ENCODE results near the gene SKIC8.

SKIC8 gene

GRCh38 chr15:78291698-78292097 lies 7.7 kb downstream of the SKIC8 start:
- no peak for DNase-seq (ENCODE audit: low spot score)

DNA sequence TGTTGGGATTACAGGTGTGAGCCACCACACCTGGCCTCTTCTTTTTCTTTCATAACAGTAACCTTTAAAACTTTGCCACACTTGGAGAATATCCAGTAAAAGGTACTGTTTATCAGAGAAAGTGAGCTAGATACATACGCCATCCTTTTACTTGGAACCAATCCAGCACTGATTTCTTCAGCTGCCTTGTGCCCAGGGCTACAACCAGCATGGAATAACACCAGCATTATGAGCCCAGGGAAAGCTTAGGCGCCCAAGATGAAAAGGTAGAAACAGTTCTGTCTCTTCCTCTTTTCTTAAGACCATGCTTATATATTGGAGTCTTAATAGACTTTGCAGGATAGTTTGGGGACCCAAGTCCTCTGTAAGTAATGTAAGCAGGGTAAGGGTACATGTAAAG lies 8.4 kb downstream of the SKIC8 start:
- DNase-seq (ENCODE audit: low spot score): no peak

- DNase-seq (ENCODE audit: low spot score): no peak
Measured at GRCh38 chr15:78290222-78290621, 9.2 kb downstream of the SKIC8 start.

- no peak for DNase-seq (ENCODE audit: low spot score)
Measured at GRCh38 chr15:78284758-78285157, 14.7 kb downstream of the SKIC8 start.

GRCh38 chr15:78282324-78282723 lies 17.1 kb downstream of the SKIC8 start:
- no peak for DNase-seq (ENCODE audit: low spot score)

GRCh38 chr15:78280319-78281072 lies 18.9 kb downstream of the SKIC8 start:
- no peak for DNase-seq (ENCODE audit: low spot score)

DNA sequence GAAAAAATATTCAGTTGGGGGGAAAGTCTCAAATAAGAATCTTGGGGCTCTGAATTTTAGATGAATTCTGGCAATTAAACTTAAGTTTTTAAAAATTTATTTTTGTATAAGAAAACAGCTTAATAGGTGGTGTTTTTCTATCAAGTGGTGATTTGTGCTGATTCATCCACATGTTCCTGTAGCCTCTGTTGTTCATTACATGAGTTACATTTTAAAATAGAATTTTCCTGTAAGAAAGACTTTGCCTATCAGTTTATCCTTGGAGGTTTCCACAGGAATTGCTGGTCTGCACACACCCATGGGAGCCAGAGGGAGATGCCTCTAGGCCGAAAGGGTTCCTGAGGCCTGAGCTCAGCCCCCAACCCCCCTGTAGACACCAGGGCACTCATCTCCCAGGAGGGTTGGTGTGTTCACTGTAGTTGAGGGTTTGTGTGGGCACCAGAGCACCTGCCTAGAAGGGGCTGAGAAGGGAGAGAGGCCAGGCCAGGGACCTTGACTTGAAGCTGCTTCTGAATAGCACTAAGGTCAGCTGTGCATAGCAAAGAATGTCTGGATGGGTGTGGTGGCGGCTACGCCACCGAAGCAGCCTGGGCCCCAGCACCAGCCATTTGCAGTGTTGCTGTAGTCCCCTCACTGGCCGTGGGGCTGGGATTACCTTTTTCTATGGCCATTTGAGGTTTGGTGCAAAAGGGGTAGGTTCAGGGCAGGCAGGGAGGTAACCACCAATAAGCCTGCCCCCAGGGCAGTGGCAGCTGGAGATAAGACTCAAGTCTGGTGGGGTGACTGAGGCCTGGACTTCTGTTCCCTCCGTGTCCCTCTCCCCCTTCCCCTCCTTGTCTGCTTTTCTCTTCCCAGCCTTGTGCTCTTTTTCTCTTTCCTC lies 23.1 kb downstream of the SKIC8 start:
- no peak for DNase-seq (ENCODE audit: low spot score)

DNA sequence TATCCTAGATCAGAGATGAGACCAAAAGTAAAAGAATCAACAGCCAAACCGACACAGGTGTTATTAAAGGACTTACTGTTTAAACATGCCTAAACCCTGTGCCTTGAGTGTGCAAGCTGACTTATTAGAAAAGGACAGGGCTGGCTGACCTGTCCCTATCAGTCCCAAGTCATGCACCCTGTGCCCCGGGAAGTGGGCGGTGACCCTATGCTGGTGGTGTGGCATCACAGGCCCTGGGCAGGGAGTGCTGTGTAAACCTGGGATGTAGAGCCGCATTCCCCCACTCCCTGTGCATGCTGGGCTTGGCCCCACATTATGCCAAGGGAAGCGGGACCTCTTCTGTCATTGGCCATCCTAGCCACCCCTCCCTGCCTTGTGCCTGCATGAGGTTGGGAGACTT lies 24.4 kb downstream of the SKIC8 start:
- DNase-seq (ENCODE audit: low spot score): no peak

DNA sequence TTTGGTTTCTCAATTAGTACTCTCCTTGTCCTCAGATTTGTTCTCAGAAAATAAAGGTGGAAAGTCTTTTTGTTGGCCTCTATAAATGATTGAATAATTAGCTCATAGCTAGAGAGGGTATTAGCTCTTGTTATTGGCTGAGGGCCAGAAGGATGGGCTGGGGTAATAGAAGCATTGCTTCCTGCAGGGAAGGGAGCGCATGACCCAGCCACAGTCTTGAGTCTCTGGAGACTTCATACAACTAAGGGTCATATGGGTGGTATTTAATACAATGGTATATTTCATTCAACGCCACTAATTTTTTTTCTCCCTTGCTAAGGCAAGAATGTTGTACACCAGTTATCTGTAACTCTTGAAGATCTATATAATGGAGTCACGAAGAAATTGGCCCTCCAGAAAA lies 26.6 kb downstream of the SKIC8 start:
- no peak for DNase-seq (ENCODE audit: low spot score)

- DNase-seq (ENCODE audit: low spot score): no peak
Measured at GRCh38 chr15:78272316-78272715, 27.1 kb downstream of the SKIC8 start.

DNA sequence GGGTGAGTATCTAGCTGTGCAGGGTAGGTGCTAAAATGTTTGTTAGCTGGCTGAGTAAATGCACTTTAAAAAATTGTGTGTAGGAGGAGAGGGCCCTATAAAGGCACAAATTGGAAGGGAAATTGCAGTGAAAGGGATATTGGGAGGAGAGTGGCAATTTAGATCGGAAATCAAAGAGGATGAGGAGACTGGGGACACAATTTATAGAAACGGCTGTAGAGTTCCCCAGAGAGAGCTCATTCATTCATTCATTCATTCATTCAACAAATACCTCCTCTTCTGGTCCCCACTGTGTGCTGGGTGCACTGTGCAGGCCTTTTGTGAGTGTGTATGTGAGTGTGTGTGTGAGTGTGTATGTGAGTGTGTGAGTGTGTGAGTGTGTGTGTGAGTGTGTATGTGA lies 32.6 kb downstream of the SKIC8 start:
- no peak for DNase-seq (ENCODE audit: low spot score)

GRCh38 chr15:78266229-78266628 lies 33.2 kb downstream of the SKIC8 start:
- DNase-seq (ENCODE audit: low spot score): no peak

- DNase-seq (ENCODE audit: low spot score): no peak
Measured at GRCh38 chr15:78265752-78266224, 33.6 kb downstream of the SKIC8 start.

DNA sequence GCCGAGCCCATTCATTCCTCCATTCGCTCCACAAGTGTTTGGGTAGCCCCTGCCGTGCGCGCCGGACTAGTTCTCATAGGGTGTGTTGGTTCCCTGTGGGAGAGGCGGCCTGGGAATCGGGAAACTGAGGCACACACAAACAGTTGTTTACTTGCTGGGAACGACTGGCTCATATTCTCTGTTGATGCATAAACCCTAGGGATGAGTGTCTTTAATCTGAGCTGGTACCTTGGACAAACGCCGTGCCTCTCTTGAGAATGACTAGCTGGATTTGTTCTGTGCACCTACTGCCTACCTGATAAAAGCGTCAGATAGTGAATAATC lies 34.3 kb downstream of the SKIC8 start:
- DNase-seq (ENCODE audit: low spot score): no peak

DNA sequence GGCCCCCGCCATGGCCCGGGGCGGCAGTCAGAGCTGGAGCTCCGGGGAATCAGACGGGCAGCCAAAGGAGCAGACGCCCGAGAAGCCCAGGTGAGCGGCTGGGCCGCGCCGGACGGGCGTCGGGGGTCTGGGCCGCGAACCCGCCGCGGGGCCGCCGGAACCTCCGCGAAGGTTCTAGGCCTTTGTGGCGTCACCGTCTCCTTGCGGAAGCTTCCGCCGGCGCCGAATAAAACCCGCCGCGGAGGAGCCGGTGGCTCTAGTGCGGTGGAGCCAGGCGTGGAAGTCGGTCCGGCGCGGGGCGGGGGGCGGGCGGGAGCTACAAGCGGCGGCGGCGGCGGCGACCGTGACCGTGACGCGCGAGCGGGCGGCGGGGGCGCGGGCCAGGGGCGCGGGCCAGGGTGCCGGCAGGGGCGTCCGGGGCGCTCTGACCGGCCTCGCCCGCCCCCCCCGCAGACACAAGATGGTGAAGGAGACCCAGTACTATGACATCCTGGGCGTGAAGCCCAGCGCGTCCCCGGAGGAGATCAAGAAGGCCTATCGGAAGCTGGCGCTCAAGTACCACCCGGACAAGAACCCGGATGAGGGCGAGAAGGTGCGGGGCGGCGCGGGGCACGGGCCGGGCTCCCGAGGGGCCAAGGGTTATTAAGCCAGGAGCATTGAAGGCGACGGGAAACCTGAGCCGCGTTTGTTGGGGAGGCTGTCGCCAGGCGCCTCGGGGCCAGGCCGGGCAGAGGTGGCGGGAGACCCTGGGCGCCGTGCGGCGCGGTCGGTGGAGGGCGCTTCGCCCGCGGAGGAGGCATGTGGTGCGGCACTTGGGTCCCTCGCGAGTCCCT lies 34.9 kb downstream of the SKIC8 start, which contains the start of gene DNAJA4:
Gene DNAJA4 (plus strand): TSS at position 259 of the 833 bp plus-strand sequence. CDS start 202 bp downstream, at position 461.
- peak; percentile 51 for DNase-seq (ENCODE audit: low spot score)

GRCh38 chr15:78263907-78264303 lies 35.5 kb downstream of the SKIC8 start:
- no peak for DNase-seq (ENCODE audit: low spot score)

DNA sequence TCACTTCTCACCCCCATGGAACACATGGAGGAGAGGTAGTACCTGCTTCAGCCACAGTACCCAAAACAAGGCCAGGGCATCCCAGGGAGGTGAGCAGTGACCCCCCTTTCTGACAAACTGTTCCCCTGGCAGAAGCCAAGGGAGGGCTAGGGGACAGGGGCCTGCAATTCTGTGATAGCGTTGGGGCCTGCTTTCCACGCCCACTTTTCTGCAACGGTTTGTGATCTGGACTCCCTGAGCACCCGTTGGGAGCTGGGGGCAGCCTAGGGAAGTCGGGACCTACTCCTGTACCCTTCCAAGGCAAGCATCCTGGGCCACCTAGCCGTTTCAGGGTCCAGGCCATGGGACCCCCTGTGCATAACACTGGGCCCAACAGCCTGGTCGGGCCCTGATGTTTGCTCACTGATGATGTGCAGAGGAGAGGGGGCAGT lies 36.0 kb downstream of the SKIC8 start:
- DNase-seq (ENCODE audit: low spot score): no peak

DNA sequence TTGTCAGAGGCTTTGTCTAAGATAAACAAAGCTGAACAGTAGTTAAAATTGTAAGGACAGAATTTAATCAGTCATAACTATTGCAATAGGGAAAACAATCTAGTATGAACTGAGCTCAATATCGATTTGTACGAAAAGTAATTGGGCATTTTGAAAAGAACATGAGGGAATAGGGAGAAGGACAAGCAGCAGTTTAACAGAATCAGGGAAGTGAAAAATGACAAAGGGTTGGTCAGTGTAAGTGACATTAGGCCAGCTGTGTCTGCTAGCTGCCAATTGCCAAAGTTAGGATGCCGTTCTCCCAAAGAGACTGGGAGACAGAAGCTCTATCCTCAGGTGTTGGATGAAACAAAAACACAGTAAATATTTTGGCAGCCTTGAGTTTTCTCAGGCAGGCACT lies 38.3 kb downstream of the SKIC8 start:
- no peak for DNase-seq (ENCODE audit: low spot score)

- DNase-seq (ENCODE audit: low spot score): no peak
Measured at GRCh38 chr15:78260489-78260888, 38.9 kb downstream of the SKIC8 start.

DNA sequence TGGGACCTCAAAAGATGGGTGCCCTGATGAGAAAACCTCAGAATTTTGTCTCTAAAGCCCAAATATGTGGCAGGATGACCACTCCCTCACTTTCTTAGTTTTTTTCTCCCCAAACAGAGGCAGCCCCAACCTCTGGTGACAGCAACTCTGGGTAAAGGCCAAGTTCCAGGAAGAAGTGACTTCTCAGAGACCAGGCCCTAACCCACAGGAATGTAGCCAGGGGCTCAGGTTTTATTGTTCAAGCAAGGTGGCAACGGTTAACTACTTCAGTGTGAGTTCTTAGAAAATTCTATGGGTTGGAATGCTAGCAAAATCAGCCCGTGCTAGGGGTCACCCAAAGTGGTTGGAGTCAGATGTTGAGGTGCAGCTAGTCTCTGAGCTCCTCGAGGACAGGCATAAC lies 40.2 kb downstream of the SKIC8 start:
- DNase-seq (ENCODE audit: low spot score): no peak

DNA sequence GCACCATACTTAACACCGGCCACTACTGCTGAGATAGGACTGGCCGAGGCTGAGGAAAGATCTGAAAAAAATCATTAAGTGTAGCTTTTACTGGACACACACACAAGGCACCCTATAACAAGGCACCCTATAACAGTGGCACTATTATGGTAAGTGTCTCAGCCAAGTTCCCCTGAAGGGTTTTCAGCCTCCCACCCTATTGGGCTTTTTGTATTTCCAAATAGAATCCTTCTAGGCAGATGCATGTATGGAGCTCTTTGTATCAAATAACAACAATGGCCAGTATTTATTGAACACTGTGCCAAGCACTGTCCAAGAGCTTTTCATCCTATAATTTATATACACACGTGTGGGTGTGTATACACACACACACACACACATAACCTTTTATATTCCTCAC lies 41.7 kb downstream of the SKIC8 start:
- DNase-seq (ENCODE audit: low spot score): no peak

DNA sequence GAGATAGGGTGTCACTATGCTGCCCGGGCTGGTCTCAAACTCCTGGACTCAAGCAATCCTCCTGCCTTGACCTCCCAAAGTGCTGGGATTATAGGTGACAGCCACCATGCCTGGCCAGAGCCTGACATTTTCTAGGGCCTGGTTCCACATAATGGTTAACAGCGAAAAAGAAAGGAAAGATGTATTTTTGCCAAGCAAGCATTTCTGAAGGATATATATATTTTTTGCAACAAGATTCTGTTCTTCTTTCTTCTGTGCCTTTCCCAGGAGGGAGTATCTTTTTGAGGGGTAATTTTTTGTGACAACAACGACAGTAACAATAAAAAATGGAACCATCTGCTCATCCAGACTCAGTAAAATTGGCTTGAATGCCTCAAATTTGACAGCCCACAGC lies 43.4 kb downstream of the SKIC8 start:
- no peak for DNase-seq (ENCODE audit: low spot score)

Data from GM03348 (cell line).